GM23248 (cell line): ENCODE results near the gene SLC22A3. TPM values are rescaled to one million over a fixed set of nuclear protein-coding genes. Genes with fewer than 3 reads are reported as not detected.

ENCODE experiments used
- DNase-seq: peaks from one replicate; pipeline ENCODE4 v3.0.0-alpha.2; 2015
- H2AFZ ChIP-seq: fragments of 200-600 bp; sonication (generic); 2 replicates; pipeline ENCODE4 v1.6.1; 2016; ENCODE audit warnings: antibody characterized with exemption
- H3F3A ChIP-seq: fragments of 200-600 bp; sonication (generic); 2 replicates; pipeline ENCODE4 v1.6.1; 2016; ENCODE audit warnings: mild to moderate bottlenecking, antibody characterized with exemption, mixed run types; ENCODE audit not compliant: insufficient read depth
- H3K27ac ChIP-seq: fragments of 200-600 bp; sonication (generic); 2 replicates; pipeline ENCODE4 v1.5.1; 2016; ENCODE audit warnings: mild to moderate bottlenecking
- H3K27me3 ChIP-seq: fragments of 200-600 bp; sonication (generic); replicated peaks from 2 replicates; pipeline ENCODE4 v1.6.1; 2016; ENCODE audit warnings: mild to moderate bottlenecking; ENCODE audit not compliant: insufficient read depth
- H3K36me3 ChIP-seq: fragments of 200-600 bp; sonication (generic); 2 replicates; pipeline ENCODE4 v1.6.1; 2016; ENCODE audit warnings: low read depth, mild to moderate bottlenecking
- H3K4me1 ChIP-seq: fragments of 200-600 bp; sonication (generic); 2 replicates; pipeline ENCODE4 v1.6.1; 2016; ENCODE audit warnings: mild to moderate bottlenecking; ENCODE audit not compliant: insufficient read depth
- H3K4me2 ChIP-seq: fragments of 200-600 bp; sonication (generic); one replicate; pipeline ENCODE4 v1.6.1; 2016; ENCODE audit warnings: mild to moderate bottlenecking; ENCODE audit not compliant: unreplicated experiment
- H3K4me3 ChIP-seq: fragments of 200-600 bp; sonication (generic); 2 replicates; pipeline ENCODE4 v1.5.1; 2016; ENCODE audit warnings: mild to moderate bottlenecking
- H3K79me2 ChIP-seq: fragments of 200-600 bp; sonication (generic); 2 replicates; pipeline ENCODE4 v1.6.1; 2016; ENCODE audit warnings: mild to moderate bottlenecking; ENCODE audit not compliant: insufficient read depth
- H3K9ac ChIP-seq: fragments of 200-600 bp; sonication (generic); 2 replicates; pipeline ENCODE4 v1.6.1; 2016; ENCODE audit warnings: mild to moderate bottlenecking
- H3K9me2 ChIP-seq: fragments of 200-600 bp; sonication (generic); 2 replicates; pipeline ENCODE4 v1.6.1; 2016; ENCODE audit warnings: mixed run types, mild to moderate bottlenecking, moderate library complexity; ENCODE audit not compliant: insufficient read depth
- H3K9me3 ChIP-seq: fragments of 200-600 bp; sonication (generic); one replicate; pipeline ENCODE4 v1.6.1; 2017; ENCODE audit warnings: low read depth
- H4K20me1 ChIP-seq: fragments of 200-600 bp; sonication (generic); 2 replicates; pipeline ENCODE4 v1.6.0; 2016; ENCODE audit not compliant: insufficient read depth
- EZH2 ChIP-seq: fragments of 200-600 bp; sonication (generic); IDR thresholded peaks from 2 replicates; pipeline ENCODE4 v1.6.1; 2018; ENCODE audit warnings: antibody characterized with exemption, mild to moderate bottlenecking; ENCODE audit not compliant: insufficient read depth, poor library complexity, severe bottlenecking
- EZH2phosphoT487 ChIP-seq: fragments of 200-600 bp; sonication (generic); IDR thresholded peaks from 2 replicates; pipeline ENCODE4 v1.6.1; 2018; ENCODE audit warnings: antibody characterized with exemption, moderate library complexity, mild to moderate bottlenecking, low read depth; ENCODE audit not compliant: insufficient read depth
- WGBS, 2 experiments: methylation state at CpG; one replicate each; pipeline ENCODE4 v1.1.6; 2015 to 2017; ENCODE audit warnings: low lambda C conversion rate in 2 of 2, low coverage in 1 of 2; ENCODE audit errors: missing lambda C conversion rate in 2 of 2; 5-methylcytosine and 5-hydroxymethylcytosine counted together
- in situ Hi-C: fragments of 300-500 bp; cut with MboI; formaldehyde crosslinking; loops from 2 replicates; pipeline ENCODE4 v1.15.0; 2020
- polyA plus RNA-seq: library from polyadenylated mRNA; unstranded; fragments of >200 nt; fragmentation: Nextera tagmentation; extraction: Ambion mirVana; gene quantifications from 2 replicates; pipeline ENCODE4 v1.2.1, GENCODE V29; 2016
- total RNA-seq: library from RNA; depleted of rRNA; stranded (reverse); fragments of >200 nt; shearing (Covaris generic); gene quantifications from 2 replicates; pipeline ENCODE4 v1.2.3, GENCODE V29; 2014

The SLC22A3 gene
- total and polyA plus RNA-seq, 2 experiments from 2014 or later, result not detected

DNA sequence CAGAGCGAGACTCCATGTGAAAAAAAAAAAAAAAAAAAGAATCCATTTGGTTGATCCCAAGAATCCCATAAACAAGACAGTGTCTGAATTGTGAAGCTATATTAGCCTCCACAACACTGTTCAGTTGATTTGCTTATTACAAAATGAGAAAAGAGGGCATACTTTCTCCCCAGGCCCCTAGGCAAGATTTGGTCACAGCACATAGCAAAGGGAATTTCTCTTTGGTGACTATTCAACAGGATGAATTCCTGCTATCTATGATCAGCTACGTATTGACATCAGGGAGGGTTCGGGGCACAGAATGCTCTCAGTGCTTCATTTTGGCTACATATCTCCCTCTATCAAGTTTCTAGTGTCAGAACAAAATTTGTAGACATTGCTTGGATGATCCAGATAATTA is 20.2 kb upstream of the SLC22A3 start:
- H3K9me2 ChIP-seq, result no peaks in the 10 kb centered on the region
- WGBS, 2 experiments, result 53 to 60% methylated on average over 3 of the region's 3 CpGs
- no peaks in the 10 kb centered on the region for H3K4me1 ChIP-seq
- no peak for DNase-seq
- no peak overlapping the region for H2AFZ ChIP-seq
- no peak overlapping the region for H3K27ac ChIP-seq
- H3K9ac ChIP-seq, result no peak overlapping the region
- no peak overlapping the region for H3K4me2 ChIP-seq
- H3K9me3 ChIP-seq, result no peaks in the 10 kb centered on the region
- no peaks in the 10 kb centered on the region for H3F3A ChIP-seq
- H3K36me3 ChIP-seq, result no peaks in the 10 kb centered on the region
- H3K27me3 ChIP-seq, result no peaks in the 10 kb centered on the region
- no peak overlapping the region for H3K4me3 ChIP-seq
- H4K20me1 ChIP-seq, result no peaks in the 10 kb centered on the region
- no peak for TF ChIP-seq EZH2
- no peak for TF ChIP-seq EZH2phosphoT487
- in situ Hi-C loops, result no loop called here
- no peaks in the 10 kb centered on the region for H3K79me2 ChIP-seq

- 3 to 6% methylated on average over 8 of the region's 8 CpGs for WGBS, 2 experiments
- no peaks in the 10 kb centered on the region for H3K27me3 ChIP-seq
- H3K27ac ChIP-seq, result no peak overlapping the region
- no peak overlapping the region for H3K9ac ChIP-seq
- H3K9me2 ChIP-seq, result no peaks in the 10 kb centered on the region
- no peaks in the 10 kb centered on the region for H3K4me1 ChIP-seq
- no peaks in the 10 kb centered on the region for H4K20me1 ChIP-seq
- no peak overlapping the region for H3K4me3 ChIP-seq
- in situ Hi-C loops, result no loop called here
- H3K36me3 ChIP-seq, result no peaks in the 10 kb centered on the region
- H3F3A ChIP-seq, result no peaks in the 10 kb centered on the region
- no peak for DNase-seq
- no peak overlapping the region for H2AFZ ChIP-seq
- TF ChIP-seq EZH2phosphoT487, result no peak
- TF ChIP-seq EZH2, result no peak
- no peaks in the 10 kb centered on the region for H3K9me3 ChIP-seq
- no peaks in the 10 kb centered on the region for H3K79me2 ChIP-seq
- H3K4me2 ChIP-seq, result no peak overlapping the region
Observed at GRCh38 chr6:160328447-160328846, 19.7 kb upstream of the SLC22A3 start.

- in situ Hi-C loops, result no loop called here
- Histone ChIP-seq H3K9me2 (no peaks in the 10 kb centered on the region), H3K79me2 (no peaks in the 10 kb centered on the region), H3K27me3 (no peaks in the 10 kb centered on the region), H2AFZ (no peak overlapping the region), H3K9ac (no peak overlapping the region), H3K9me3 (no peaks in the 10 kb centered on the region), H3K4me3 (no peak overlapping the region), H3K27ac (no peak overlapping the region), H3F3A (no peaks in the 10 kb centered on the region), H3K4me1 (no peaks in the 10 kb centered on the region), H3K4me2 (no peak overlapping the region), H4K20me1 (no peaks in the 10 kb centered on the region), H3K36me3 (no peaks in the 10 kb centered on the region)
- DNase-seq, result no peak
- TF ChIP-seq EZH2phosphoT487 (no peak), EZH2 (no peak)
- 45 to 55% methylated on average over 7 of the region's 7 CpGs for WGBS, 2 experiments
Observed at GRCh38 chr6:160329188-160329587, 19.0 kb upstream of the SLC22A3 start.

DNA sequence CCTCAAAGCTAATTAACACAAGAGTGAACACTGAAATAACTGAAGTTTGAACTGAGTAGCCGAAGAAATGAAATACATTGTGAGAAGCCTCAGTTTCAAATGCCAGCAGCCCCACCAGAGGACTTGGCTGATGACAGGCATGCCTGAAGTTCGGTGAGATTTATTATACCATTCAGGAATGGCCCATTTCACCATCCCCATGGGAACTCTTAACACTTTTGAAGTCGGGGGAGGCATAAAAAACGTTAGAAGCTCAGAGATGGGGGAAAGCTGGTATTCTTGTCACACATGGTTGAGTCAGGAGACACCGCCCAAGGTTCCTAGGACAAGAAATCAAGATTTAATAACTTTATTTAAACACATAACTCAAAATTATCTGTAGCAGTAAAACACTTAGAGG is 17.6 kb upstream of the SLC22A3 start:
- no peak overlapping the region for H3K4me2 ChIP-seq
- H3K9ac ChIP-seq, result no peak overlapping the region
- no peaks in the 10 kb centered on the region for H3K36me3 ChIP-seq
- H3F3A ChIP-seq, result no peaks in the 10 kb centered on the region
- H3K27ac ChIP-seq, result no peak overlapping the region
- no peaks in the 10 kb centered on the region for H3K4me1 ChIP-seq
- in situ Hi-C loops, result no loop called here
- no peaks in the 10 kb centered on the region for H3K9me2 ChIP-seq
- 2% methylated on average over 5 of the region's 5 CpGs for WGBS, 2 experiments
- H2AFZ ChIP-seq, result no peak overlapping the region
- no peaks in the 10 kb centered on the region for H4K20me1 ChIP-seq
- no peak for TF ChIP-seq EZH2phosphoT487
- no peak for TF ChIP-seq EZH2
- H3K27me3 ChIP-seq, result no peaks in the 10 kb centered on the region
- no peaks in the 10 kb centered on the region for H3K9me3 ChIP-seq
- no peaks in the 10 kb centered on the region for H3K79me2 ChIP-seq
- DNase-seq, result no peak
- H3K4me3 ChIP-seq, result no peak overlapping the region

DNA sequence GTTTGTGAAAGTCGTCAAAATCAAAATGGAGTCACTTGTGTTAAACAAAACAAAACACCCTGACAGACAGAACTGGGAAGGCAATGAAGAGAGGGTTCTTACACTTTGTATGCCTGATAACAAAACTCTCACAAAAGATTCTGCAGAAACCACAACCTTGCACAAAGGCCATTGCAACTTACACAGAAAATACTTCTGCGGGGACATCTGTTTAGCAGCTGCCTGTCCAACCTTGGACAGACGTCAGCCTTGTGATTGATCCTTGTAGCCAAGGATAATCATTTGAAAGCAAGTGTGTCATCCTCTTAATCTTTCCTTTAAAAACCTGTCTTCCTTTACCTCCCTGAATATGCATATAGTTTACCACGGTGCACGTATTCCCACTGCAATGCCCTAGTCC is 17.0 kb upstream of the SLC22A3 start:
- Histone ChIP-seq H2AFZ (no peak overlapping the region), H4K20me1 (no peaks in the 10 kb centered on the region), H3K4me1 (no peaks in the 10 kb centered on the region), H3K27ac (no peak overlapping the region), H3K9ac (no peak overlapping the region), H3K36me3 (no peaks in the 10 kb centered on the region), H3K4me3 (no peak overlapping the region), H3K27me3 (no peaks in the 10 kb centered on the region), H3F3A (no peaks in the 10 kb centered on the region), H3K79me2 (no peaks in the 10 kb centered on the region), H3K9me2 (no peaks in the 10 kb centered on the region), H3K4me2 (no peak overlapping the region), H3K9me3 (no peaks in the 10 kb centered on the region)
- no peak for DNase-seq
- in situ Hi-C loops, result no loop called here
- WGBS, 2 experiments, result 6 to 9% methylated on average over 5 of the region's 5 CpGs
- no peak for TF ChIP-seq EZH2
- no peak for TF ChIP-seq EZH2phosphoT487
